ENCODE results near the gene MCRIP1.

DNA sequence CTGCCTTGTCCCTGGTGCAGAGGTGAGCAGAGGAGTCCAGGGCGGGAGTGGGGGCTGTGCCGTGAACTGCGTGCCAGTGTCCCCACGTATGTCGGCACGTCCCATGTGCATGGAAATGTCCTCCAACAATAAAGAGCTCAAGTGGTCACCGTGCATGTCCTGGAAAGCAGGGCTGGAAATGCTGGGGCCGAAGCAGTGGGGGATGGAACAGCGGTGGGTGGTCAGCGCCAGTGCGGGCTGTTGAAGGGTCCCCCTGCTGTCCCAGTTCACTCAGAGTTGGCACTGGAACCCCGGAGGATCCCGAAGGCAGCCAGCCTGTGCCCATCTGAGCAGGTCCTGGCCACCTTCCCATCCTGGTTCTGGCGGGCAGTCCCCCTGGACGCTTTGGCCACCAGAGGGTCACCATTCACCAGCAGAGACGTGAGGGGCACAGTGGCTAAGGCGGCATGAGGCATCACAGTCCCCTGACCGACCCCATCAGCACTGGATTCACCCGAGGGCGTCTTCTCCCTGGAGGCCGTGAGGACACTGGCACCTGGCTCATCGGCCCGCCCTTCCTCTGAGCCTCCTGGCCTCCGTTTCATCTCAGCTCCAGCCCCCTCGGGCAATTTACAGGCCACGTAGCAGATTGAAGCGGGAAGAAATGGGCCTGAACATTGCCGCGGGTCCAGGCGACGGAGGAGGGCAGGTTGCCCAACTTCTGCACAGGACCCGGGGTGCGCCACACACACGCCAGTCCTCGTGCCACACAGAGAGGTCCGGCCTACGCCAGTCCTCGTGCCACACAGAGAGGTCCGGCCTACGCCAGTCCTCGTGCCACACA is 19.0 kb downstream of the MCRIP1 start:
- TF ChIP-seq POLR2AphosphoS5 (IDR thresholded peaks at IDR 0.05) (no peak), POLR2A (IDR thresholded peaks at IDR 0.05; ENCODE audit: low read depth) (no peak)
- TF ChIP-seq, protein P1, sequence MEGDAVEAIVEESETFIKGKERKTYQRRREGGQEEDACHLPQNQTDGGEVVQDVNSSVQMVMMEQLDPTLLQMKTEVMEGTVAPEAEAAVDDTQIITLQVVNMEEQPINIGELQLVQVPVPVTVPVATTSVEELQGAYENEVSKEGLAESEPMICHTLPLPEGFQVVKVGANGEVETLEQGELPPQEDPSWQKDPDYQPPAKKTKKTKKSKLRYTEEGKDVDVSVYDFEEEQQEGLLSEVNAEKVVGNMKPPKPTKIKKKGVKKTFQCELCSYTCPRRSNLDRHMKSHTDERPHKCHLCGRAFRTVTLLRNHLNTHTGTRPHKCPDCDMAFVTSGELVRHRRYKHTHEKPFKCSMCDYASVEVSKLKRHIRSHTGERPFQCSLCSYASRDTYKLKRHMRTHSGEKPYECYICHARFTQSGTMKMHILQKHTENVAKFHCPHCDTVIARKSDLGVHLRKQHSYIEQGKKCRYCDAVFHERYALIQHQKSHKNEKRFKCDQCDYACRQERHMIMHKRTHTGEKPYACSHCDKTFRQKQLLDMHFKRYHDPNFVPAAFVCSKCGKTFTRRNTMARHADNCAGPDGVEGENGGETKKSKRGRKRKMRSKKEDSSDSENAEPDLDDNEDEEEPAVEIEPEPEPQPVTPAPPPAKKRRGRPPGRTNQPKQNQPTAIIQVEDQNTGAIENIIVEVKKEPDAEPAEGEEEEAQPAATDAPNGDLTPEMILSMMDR (IDR thresholded peaks at IDR 0.05): no peak

Measured in esophagus muscularis mucosa (tissue), 3 donors.